MG63 (cell line): ENCODE measurements around the gene USH2A. TPM values are rescaled to one million over a fixed set of nuclear protein-coding genes. Genes with fewer than 3 reads are reported as not detected.
A peak's percentile ranks its signal among the peaks of the same experiment; 100 is the strongest.
"Not testable (repeated sequence)": the region's sequence is repeated elsewhere in the genome, so short reads cannot be mapped to it uniquely, and the experiment has no call there.

Experiments used
- DNase-seq: peaks from one replicate; pipeline ENCODE4 v3.0.0-alpha.2; 2020
- H3K27me3 ChIP-seq: fragments of 250-450 bp; sonication (Bioruptor Pico); 2 replicates; pipeline ENCODE4 v1.5.1; 2020; ENCODE audit warnings: mild to moderate bottlenecking, moderate library complexity
- H3K36me3 ChIP-seq: fragments of 250-450 bp; sonication (Bioruptor Pico); 2 replicates; pipeline ENCODE4 v1.5.1; 2020; ENCODE audit warnings: mild to moderate bottlenecking, moderate library complexity
- H3K4me3 ChIP-seq: fragments of 250-450 bp; sonication (Bioruptor Pico); 2 replicates; pipeline ENCODE4 v1.5.1; 2020; ENCODE audit warnings: mild to moderate bottlenecking, moderate library complexity
- H3K9me3 ChIP-seq: fragments of 250-450 bp; sonication (Bioruptor Pico); 2 replicates; pipeline ENCODE4 v1.5.1; 2020; ENCODE audit warnings: mild to moderate bottlenecking, moderate library complexity
- total RNA-seq: library from RNA; depleted of rRNA; stranded (reverse); fragments of >200 nt; shearing (Covaris generic); gene quantifications from 2 replicates; pipeline ENCODE4 v1.2.3, GENCODE V29; 2014; ENCODE audit warnings: low replicate concordance

USH2A gene
- total RNA-seq, 1 experiment from 2014 or later = 0.16 TPM

DNA sequence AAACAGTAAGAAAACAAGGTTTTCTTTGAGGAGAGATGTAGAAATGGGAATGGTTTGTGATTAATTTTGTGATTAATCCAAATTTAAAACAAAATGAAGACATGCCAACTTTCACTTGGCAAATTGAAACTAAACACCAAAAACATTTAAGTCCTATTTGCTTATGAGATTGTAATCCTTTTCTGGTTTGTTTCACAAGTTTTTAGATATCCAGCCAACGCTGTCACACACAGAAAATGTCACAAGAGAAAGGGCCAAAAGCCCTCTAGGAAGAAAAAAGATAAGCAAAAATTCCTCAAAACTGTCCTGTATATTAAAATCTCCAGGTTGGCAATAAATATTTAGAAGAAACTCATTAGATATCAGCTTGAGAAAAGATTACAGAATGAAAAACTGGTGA, 2.5 kb downstream of the USH2A start:
- no peak for DNase-seq
- Histone ChIP-seq H3K4me3 (no peak overlapping the region), H3K9me3 (no peaks in the 10 kb centered on the region), H3K27me3 (no peaks in the 10 kb centered on the region), H3K36me3 (no peaks in the 10 kb centered on the region)

DNA sequence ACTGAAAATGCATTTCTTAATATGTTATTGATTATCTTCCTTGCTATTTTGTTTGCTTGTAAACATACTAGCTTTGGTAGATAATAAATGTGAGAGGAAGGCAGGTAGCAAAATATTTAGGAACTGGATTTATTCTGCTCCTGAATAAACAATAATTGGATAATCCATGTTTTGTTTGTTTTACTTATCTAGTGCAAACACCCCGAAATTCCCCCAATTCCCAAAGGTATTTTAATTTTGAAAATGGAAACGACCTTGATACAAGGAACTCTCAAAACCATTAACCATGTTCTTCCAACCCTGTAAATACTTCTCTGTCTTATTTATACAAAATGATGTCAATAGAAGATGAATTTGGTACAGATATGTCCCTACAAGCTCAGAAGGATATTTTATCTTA, 3.0 kb downstream of the USH2A start:
- no peak for DNase-seq
- H3K27me3 ChIP-seq = no peaks in the 10 kb centered on the region
- H3K4me3 ChIP-seq = no peak overlapping the region
- H3K36me3 ChIP-seq = no peaks in the 10 kb centered on the region
- H3K9me3 ChIP-seq = no peaks in the 10 kb centered on the region

DNA sequence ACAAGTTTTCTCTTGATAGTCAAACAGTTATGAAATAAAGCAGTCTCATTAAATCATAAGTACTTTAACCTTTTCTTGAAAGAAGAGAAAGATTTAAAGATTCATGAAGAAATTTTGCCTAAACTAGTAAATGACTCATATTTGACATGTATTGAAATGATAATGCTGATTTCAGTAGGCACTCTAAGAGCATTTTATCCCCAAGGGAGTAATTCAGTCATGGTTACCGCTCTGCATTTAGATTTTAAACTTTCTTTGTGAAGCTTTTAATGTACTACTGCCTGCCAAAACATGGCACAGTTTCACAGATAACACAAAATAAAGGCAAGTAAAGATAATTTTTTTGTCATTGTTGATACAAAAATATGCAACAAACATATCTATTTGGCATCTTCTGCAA, 6.8 kb downstream of the USH2A start:
- H3K9me3 ChIP-seq = no peaks in the 10 kb centered on the region
- no peak for DNase-seq
- H3K27me3 ChIP-seq = no peaks in the 10 kb centered on the region
- H3K4me3 ChIP-seq = no peak overlapping the region
- no peaks in the 10 kb centered on the region for H3K36me3 ChIP-seq

DNA sequence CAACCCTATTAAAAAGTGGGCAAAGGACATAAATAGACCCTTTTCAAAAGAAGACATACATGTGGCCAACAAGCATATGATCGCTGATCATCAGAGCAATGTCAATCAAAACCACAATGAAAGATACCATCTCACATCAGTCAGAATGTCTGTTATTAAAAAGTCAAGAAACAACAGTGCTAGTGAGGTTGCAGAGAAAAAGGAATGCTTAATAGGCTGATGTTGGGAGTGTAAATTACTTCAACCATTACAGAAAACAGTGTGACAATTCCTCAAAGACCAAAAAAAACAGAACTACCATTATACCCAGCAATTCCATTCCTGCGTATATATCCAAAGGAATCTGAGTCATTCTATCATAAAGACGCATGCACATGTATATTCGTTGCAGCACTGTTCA, 13.2 kb downstream of the USH2A start:
- Histone ChIP-seq H3K9me3 (no peaks in the 10 kb centered on the region), H3K36me3 (no peaks in the 10 kb centered on the region), H3K27me3 (no peaks in the 10 kb centered on the region), H3K4me3 (no peak overlapping the region)
- no peak for DNase-seq

DNA sequence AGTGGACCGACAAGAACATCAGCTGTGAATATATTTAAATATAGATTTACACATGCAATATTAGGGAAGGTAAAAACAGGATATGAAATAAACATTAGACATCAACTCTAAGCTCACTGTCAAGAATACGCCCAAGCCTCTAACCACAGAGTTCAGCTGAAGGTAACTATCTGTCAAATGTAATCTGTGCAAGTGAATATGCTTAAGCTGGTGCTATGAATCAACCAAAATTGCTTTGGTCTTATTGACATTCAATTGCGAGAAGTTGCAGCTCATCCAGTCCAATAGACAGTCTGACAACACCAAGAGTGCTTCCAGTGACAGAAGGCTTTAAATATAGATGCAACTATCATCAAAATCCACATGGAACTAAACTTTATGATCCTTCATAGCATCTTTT, 32.3 kb downstream of the USH2A start:
- H3K9me3 ChIP-seq = no peaks in the 10 kb centered on the region
- no peaks in the 10 kb centered on the region for H3K36me3 ChIP-seq
- no peaks in the 10 kb centered on the region for H3K27me3 ChIP-seq
- no peak overlapping the region for H3K4me3 ChIP-seq
- no peak for DNase-seq

DNA sequence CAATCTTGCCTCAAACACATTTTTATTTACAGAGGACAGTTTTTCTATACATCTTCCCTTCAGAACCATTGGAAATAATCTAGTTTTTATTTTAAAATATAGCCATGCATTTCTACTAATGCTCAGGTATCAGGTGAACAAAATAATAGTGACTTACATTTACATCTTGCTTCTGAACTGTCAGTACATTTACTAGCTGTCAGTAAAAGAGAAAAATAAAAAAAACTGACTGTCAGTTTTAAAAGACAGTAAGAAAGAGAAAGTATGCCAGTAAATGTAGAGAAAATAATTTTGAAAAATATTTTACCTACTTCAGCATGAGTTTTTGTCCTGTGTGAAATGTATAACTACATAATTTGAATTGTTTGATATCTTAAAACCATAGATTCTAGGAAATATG, 33.5 kb downstream of the USH2A start:
- no peaks in the 10 kb centered on the region for H3K36me3 ChIP-seq
- no peaks in the 10 kb centered on the region for H3K9me3 ChIP-seq
- no peak overlapping the region for H3K4me3 ChIP-seq
- no peak for DNase-seq
- no peaks in the 10 kb centered on the region for H3K27me3 ChIP-seq

DNA sequence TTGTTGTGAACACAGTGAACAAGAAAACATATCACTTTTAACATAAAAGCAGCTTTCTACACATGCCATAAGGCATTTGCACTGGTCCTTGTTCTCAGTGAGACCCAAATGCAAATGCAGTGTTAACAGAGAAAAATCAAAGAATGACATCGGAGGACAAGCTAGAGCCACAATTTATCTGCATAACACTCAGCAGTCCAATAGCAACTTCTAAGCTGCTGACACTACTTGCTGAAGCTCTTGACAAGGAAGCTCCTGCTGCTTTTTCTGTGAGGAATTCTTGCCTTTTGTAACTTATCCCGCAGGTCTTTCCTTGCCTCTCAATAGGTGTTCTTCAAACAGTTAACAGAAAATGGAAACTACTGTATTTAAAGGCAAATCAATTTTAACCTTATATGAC, 34.7 kb downstream of the USH2A start:
- H3K27me3 ChIP-seq = no peaks in the 10 kb centered on the region
- no peak overlapping the region for H3K4me3 ChIP-seq
- DNase-seq = no peak
- no peaks in the 10 kb centered on the region for H3K9me3 ChIP-seq
- H3K36me3 ChIP-seq = no peaks in the 10 kb centered on the region

DNA sequence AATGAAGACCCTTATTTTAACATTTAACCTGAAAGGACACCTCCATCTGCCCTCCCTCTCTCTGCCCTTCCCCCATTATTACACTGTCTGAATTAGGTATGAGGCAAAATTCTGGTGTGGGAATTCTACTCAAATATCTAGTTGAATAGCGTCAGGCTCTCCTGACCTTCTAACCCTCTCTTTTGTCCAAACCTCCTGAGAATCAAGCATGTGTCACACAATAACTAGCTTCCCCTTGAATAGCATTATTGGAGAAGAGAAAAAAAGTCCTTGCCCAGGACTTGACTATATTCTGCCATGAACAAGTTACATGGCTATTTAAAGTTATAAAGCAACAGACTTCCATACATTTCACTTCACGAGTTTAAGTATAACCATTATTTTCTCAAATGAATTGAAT, 35.5 kb downstream of the USH2A start:
- Histone ChIP-seq H3K27me3 (no peaks in the 10 kb centered on the region), H3K9me3 (no peaks in the 10 kb centered on the region), H3K4me3 (no peak overlapping the region), H3K36me3 (no peaks in the 10 kb centered on the region)
- DNase-seq = no peak

DNA sequence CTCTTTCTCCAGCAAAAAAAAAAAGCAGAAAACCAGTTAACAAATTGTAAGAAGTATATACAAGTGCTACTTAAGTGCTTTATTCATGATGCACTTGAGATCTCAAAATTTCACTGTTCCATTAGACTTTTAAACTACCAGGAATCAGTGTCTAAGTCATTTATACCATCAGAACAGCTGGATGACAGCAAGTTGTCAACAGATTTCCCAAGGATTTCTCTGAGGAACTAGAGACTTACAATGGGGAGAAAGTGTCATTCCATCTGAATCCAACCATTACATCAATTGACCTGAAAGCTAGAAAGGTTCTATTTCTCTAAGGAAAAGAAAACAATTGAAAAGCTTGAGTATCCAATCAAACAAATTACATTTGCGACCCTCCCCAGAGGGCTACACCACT, 43.8 kb downstream of the USH2A start:
- Histone ChIP-seq H3K9me3 (no peaks in the 10 kb centered on the region), H3K27me3 (no peaks in the 10 kb centered on the region), H3K36me3 (no peaks in the 10 kb centered on the region), H3K4me3 (no peak overlapping the region)
- no peak for DNase-seq

DNA sequence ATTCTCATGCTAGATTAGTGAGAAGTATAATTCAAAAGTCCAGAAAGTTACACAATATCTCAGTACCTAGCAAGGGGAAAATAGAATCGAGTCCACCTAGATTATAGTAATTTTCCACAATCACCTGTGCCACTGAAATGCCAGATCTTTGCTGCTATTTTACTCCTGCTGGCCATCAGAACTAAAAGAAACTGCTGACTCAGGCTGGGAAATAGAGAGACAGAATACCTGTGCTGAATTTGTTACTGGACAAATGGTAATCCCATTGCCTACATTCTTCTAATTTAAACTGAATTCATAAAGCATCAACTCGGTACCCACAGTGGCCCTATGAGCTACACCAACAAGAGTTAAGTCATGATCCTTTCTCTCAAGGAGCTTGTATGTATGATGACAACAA, 55.0 kb downstream of the USH2A start:
- no peak overlapping the region for H3K4me3 ChIP-seq
- H3K36me3 ChIP-seq = no peaks in the 10 kb centered on the region
- no peaks in the 10 kb centered on the region for H3K27me3 ChIP-seq
- no peaks in the 10 kb centered on the region for H3K9me3 ChIP-seq
- no peak for DNase-seq

DNA sequence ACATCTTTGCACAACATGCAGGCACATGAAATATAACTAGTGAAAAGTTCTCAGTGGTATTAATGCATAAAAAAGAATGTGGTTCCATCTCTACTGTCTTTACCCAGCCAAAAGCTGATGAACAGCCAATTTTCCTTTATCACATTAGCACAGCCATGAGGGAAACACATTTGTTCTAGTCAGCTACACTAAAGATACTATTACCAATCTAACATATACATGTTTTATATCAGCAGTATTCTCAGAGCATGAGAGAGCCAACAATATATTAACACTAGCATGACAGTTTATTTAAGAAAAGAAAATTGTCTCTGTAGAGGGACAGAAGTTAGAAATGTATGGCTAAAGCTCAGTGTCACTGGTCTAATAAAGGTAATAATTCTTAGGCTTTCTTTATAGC, 56.3 kb downstream of the USH2A start:
- H3K27me3 ChIP-seq = no peaks in the 10 kb centered on the region
- H3K9me3 ChIP-seq = no peaks in the 10 kb centered on the region
- no peak overlapping the region for H3K4me3 ChIP-seq
- H3K36me3 ChIP-seq = no peaks in the 10 kb centered on the region
- no peak for DNase-seq

DNA sequence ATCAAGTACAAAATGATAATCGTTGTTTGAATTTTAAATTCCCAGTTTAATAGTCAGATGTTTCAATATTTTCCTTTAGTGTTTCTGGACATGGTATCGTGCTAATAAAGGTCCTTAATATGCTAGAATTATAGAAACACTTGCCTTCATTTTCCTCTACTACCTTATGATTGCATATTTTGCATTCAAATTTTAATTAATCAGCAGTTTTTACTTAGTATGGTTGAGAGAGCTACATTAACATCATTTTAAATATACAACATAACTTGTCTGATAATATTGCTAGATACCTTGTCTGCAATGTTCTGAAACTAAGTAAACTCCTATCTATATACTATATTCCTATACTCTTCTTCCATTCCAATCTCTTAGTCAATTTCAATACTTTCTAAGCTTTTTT, 66.3 kb downstream of the USH2A start:
- H3K27me3 ChIP-seq = no peaks in the 10 kb centered on the region
- DNase-seq = no peak
- H3K9me3 ChIP-seq = peaks cover 4% of the 10 kb centered on the region
- no peak overlapping the region for H3K4me3 ChIP-seq
- H3K36me3 ChIP-seq = no peaks in the 10 kb centered on the region

DNA sequence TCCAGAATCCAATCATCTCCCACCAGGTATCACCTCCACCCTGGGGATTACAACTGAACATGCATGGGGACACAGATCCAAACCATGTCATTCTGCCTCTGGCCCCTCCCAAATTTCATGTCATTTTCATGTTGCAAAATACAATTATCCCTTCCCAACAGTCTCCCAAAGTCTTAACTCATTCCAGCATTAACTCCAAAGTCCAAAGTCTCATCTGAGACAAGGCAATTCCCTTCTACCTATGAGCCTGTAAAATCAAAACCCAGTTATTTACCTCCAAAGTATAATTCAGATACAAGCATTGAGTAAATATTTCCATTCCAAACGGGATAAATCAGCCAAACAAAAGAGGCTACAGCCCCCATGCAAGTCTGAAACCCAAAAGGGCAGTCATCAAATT, 73.1 kb downstream of the USH2A start:
- no peak overlapping the region for H3K4me3 ChIP-seq
- H3K9me3 ChIP-seq = peaks cover 4% of the 10 kb centered on the region; the same call in 1 of the 2 replicates
- no peaks in the 10 kb centered on the region for H3K36me3 ChIP-seq
- no peak for DNase-seq
- H3K27me3 ChIP-seq = no peaks in the 10 kb centered on the region

DNA sequence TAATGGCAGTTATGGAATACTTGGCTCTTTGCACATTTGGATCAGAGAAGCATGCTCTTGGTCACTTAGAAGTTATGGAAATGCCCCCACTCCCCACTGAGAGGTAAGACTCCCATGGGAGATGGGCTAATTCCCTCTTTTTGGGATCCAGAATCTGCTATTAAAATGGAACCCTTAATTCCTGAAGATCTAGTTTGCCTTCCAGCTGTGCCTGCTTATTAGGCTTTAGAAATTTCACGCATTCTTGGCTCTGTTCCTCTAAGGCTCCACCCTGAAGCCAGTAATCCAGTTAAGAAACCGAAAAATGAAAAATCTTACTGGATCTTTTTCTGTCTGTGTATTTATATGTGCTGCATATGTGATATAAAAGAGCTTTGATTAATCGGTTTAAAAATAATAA, 76.7 kb downstream of the USH2A start:
- H3K36me3 ChIP-seq = no peaks in the 10 kb centered on the region
- no peaks in the 10 kb centered on the region for H3K27me3 ChIP-seq
- H3K4me3 ChIP-seq = no peak overlapping the region
- peak; percentile 3 for DNase-seq
- no peaks in the 10 kb centered on the region for H3K9me3 ChIP-seq

DNA sequence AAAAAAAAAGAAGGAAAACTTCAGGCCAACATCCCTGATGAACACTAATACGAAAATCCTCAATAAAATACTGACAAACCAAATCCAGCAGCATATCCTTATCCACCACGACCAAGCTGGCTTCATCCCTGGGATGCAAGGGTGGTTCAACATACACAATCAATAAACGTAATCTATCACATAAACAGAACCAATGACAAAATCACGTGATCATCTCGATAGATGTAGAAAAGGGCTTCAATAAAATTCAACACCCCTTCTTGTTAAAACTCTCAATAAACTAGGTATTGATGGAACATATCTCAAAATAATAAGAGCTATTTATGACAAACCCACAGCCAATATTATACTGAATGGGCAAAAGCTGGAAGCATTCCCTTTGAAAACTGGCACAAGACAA, 82.7 kb downstream of the USH2A start:
- DNase-seq, H3K4me3 ChIP-seq: not testable (repeated sequence)

DNA sequence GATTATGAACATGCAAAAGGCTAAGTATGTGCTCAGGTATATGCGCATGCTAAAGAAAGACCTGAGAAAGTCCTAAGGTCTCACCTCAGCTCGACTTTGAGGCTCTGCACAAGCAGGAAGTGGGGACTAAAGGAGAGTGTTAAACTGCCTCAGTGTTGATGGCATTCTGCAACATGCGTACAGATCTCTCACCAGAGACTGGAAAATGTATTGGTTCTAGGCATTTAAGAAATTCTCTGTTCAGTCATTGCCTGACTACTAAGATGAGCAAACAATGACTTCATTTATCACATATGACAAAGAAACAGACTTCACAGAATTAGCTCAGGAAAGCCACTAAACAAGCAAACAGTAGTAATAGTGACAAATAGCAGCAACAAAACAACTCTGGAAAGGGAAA, 90.8 kb downstream of the USH2A start:
- Histone ChIP-seq H3K9me3 (no peaks in the 10 kb centered on the region; the same call in 1 of the 2 replicates), H3K27me3 (no peaks in the 10 kb centered on the region), H3K36me3 (no peaks in the 10 kb centered on the region), H3K4me3 (no peak overlapping the region)
- DNase-seq = no peak

More for the DNA sequence above, 82.7 kb downstream of the USH2A start:
- H3K36me3 ChIP-seq, H3K9me3 ChIP-seq, H3K27me3 ChIP-seq: not testable (repeated sequence)

DNA sequence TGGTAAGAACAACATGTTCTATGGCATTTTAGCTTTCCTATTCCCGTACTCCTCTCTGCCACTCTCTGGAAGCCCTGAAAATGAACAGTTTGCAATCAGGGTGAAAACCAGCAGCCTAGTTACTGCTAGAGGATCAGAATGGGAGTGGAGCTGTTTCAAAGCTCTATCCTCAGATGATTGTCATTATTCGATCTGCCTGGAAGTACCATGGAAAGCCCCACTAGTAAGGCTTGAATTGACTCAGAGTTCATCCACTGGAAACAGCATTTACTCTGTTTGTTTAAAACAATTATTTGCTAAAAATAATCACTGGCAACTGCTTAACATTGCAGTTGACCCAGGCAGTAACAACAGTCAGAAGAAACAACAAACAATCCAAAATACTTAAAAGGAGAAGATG, 91.2 kb downstream of the USH2A start:
- Histone ChIP-seq H3K27me3 (no peaks in the 10 kb centered on the region), H3K9me3 (no peaks in the 10 kb centered on the region; the same call in 1 of the 2 replicates), H3K36me3 (no peaks in the 10 kb centered on the region), H3K4me3 (no peak overlapping the region)
- no peak for DNase-seq

DNA sequence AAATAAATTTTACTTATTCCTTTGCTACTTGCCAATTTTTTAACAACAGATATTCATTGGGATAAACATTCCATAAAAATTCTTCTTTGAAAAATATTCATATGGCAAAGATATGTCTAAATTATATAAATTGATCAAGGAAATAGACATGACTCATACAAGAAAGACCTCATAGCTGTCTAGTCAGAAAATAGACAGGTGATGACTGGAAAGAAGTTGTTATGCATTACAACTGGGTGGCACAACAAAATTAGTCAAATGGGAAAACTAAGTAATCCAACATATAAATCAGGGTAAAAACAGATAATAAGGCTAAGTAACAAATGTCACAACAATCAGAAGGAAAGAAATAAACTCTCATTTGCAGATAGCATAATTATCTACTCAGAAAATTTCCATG, 92.0 kb downstream of the USH2A start:
- H3K27me3 ChIP-seq = no peaks in the 10 kb centered on the region
- no peaks in the 10 kb centered on the region; the same call in 1 of the 2 replicates for H3K9me3 ChIP-seq

DNA sequence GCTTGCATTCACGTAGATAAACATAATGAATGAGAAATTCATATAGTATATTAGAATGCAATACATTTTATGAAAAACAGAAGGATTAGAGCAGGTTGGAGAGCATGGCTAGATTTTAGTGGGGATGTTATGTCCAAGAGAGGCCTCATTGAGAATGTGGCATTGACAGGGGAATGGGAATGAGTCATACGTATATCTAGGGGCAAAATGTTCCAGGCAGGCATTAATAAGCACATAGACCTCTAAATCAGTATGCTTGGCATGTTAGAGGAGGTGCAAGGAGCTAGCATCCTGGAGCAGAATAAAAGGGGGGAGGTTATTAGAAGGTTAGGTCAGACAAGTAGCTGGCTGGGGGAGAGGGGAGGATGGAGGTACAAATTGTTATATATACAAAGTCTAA, 93.0 kb downstream of the USH2A start:
- H3K4me3 ChIP-seq = no peak overlapping the region
- H3K9me3 ChIP-seq = no peaks in the 10 kb centered on the region; the same call in 1 of the 2 replicates
- no peak for DNase-seq
- H3K27me3 ChIP-seq = no peaks in the 10 kb centered on the region
- no peaks in the 10 kb centered on the region for H3K36me3 ChIP-seq

More for the DNA sequence above, 92.0 kb downstream of the USH2A start:
- no peak for DNase-seq
- no peak overlapping the region for H3K4me3 ChIP-seq
- H3K36me3 ChIP-seq = no peaks in the 10 kb centered on the region
